SK-N-MC (cell line): ENCODE measurements around the gene SMAP1.

Experiments used
- DNase-seq: peaks from one replicate; pipeline ENCODE4 v3.0.0-alpha.2; 2011; ENCODE audit warnings: low read depth, low spot score
- H3K27ac ChIP-seq: fragments of 200-600 bp; sonication (generic); 2 replicates; pipeline ENCODE4 v1.5.1; 2016; ENCODE audit warnings: mixed run types
- H3K36me3 ChIP-seq: fragments of 200-600 bp; sonication (generic); 2 replicates; pipeline ENCODE4 v1.6.1; 2017; ENCODE audit warnings: antibody characterized with exemption, low read length, mixed read lengths; ENCODE audit not compliant: insufficient read depth
- H3K4me3 ChIP-seq: fragments of 200-600 bp; sonication (generic); 2 replicates; pipeline ENCODE4 v1.5.1; 2016
- H3K9ac ChIP-seq: fragments of 200-600 bp; sonication (generic); 2 replicates; pipeline ENCODE4 v1.8.0; 2017; ENCODE audit warnings: mixed run types, mixed read lengths; ENCODE audit not compliant: insufficient read length
- H3K9me3 ChIP-seq: fragments of 200-600 bp; sonication (generic); 2 replicates; pipeline ENCODE4 v1.6.1; 2017; ENCODE audit warnings: low read depth, mild to moderate bottlenecking, antibody characterized with exemption, low read length, moderate library complexity, mixed read lengths
- EZH2 ChIP-seq: fragments of 200-600 bp; sonication (generic); IDR thresholded peaks from one replicate; pipeline ENCODE4 v1.6.1; 2017; ENCODE audit warnings: antibody characterized with exemption
- FOXP2 ChIP-seq: optimal IDR thresholded peaks from 2 replicates; pipeline ENCODE3; 2011; ENCODE audit warnings: mild to moderate bottlenecking, moderate library complexity; ENCODE audit not compliant: insufficient read depth; ENCODE audit errors: extremely low read length, control extremely low read depth
- POLR2AphosphoS5 ChIP-seq: IDR thresholded peaks from 2 replicates; pipeline ENCODE4 v1.6.1; 2012; ENCODE audit warnings: mild to moderate bottlenecking, low read depth, low read length, borderline replicate concordance

Gene SMAP1

GRCh38 chr6:70693887-70694286 lies 26.2 kb downstream of the SMAP1 start:
- no peaks in the 10 kb centered on the region for H3K36me3 ChIP-seq
- H3K9me3 ChIP-seq, result no peaks in the 10 kb centered on the region; the same call in 1 of the 2 replicates

GRCh38 chr6:70694371-70694770 lies 26.7 kb downstream of the SMAP1 start:
- no peak for DNase-seq
- no peak for TF ChIP-seq EZH2
- no peak for TF ChIP-seq POLR2AphosphoS5
- TF ChIP-seq FOXP2, result no peak
- no peaks in the 10 kb centered on the region; the same call in 1 of the 2 replicates for H3K9me3 ChIP-seq

More at GRCh38 chr6:70693887-70694286, 26.2 kb downstream of the SMAP1 start:
- H3K4me3 ChIP-seq, result no peak overlapping the region
- H3K9ac ChIP-seq, result no peak overlapping the region
- no peak for DNase-seq
- no peak for TF ChIP-seq EZH2
- TF ChIP-seq POLR2AphosphoS5, result no peak
- no peak for TF ChIP-seq FOXP2
- no peak overlapping the region for H3K27ac ChIP-seq

GRCh38 chr6:70700922-70701876 lies 33.5 kb downstream of the SMAP1 start:
- H3K4me3 ChIP-seq, result no peak overlapping the region
- H3K27ac ChIP-seq, result no peak overlapping the region
- TF ChIP-seq FOXP2, result no peak
- TF ChIP-seq POLR2AphosphoS5, result no peak
- no peaks in the 10 kb centered on the region for H3K9me3 ChIP-seq
- H3K36me3 ChIP-seq, result no peaks in the 10 kb centered on the region
- no peak for DNase-seq
- no peak overlapping the region for H3K9ac ChIP-seq

More at GRCh38 chr6:70694371-70694770, 26.7 kb downstream of the SMAP1 start:
- Histone ChIP-seq H3K36me3 (no peaks in the 10 kb centered on the region), H3K27ac (no peak overlapping the region), H3K9ac (no peak overlapping the region), H3K4me3 (no peak overlapping the region)

DNA sequence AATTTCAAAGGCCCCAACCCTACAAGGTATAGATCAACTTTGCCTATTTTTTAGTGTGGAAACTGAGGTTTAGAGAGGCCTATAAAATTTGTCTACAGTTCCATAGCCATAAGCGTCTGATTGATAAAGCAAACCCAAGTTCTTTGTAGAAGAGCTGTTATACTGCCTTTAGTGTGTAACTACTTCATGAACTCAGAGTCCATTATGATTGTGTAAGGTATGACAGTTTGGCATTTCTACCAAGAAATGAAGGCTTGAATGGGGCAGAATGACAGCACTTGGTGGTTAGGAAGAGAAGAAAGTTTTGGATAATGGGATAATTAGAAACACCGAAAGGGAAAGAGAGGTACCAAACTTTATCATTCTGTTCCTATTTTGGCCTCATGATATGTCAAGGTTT lies 38.1 kb downstream of the SMAP1 start:
- Histone ChIP-seq H3K9me3 (0 out of 2 replicates have a peak, but pooled peaks cover 3% of the 10 kb centered on the region), H3K4me3 (no peak overlapping the region), H3K36me3 (no peaks in the 10 kb centered on the region), H3K27ac (no peak overlapping the region), H3K9ac (no peak overlapping the region)
- TF ChIP-seq FOXP2, result no peak
- no peak for DNase-seq

DNA sequence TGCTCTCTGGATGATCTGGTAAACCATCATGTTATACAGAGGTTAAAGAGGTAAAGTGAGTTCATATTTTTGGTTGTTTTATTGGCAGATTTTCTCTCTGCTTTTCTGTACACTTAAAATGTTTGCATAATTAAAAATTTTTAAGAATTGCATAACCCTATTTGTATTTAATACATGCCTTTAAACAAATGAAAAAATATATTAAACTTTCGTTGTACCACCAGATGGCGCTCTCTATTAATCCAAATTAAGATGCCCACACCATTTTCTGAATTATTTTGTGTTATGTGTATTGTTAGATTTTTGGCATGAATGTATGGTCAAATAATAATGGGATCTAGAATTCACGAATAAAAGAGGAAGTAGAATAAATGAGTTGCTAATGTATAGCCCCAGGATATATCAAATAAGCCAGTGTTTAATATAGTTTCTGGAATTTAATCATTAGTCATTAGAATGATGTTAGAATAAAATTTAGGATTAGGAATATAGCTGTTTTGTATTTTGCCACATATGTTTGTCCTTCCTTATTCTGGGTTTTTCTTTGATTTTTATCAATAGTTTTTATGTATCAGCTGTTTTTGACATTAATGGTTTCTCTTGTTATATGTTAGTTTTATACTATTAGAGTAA lies 38.9 kb downstream of the SMAP1 start:
- Histone ChIP-seq H3K36me3 (no peaks in the 10 kb centered on the region), H3K27ac (no peak overlapping the region), H3K9me3 (0 out of 2 replicates have a peak, but pooled peaks cover 3% of the 10 kb centered on the region), H3K4me3 (no peak overlapping the region), H3K9ac (no peak overlapping the region)
- TF ChIP-seq FOXP2 (no peak), POLR2AphosphoS5 (no peak), EZH2 (no peak)
- DNase-seq, result peak; percentile 59

DNA sequence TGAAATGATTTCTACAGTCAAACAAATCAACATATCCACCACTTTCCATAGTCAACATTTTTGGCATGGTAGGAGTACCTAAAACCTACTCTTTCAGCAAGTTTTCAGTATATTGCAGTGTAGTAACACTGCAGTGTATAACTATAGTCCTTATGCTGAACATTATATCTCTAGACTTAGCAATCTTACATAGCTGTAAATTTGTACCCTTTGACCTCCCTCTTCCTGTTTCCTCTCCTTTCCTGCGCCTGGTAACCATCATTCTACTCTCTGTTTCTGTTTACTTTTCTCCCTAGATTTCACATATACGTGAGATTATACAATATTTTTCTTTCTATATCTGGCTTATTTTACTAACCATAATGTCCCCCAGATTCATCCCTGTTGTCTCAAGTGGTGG lies 40.2 kb downstream of the SMAP1 start:
- TF ChIP-seq EZH2 (no peak), POLR2AphosphoS5 (no peak), FOXP2 (no peak)
- DNase-seq, result no peak
- no peak overlapping the region for H3K4me3 ChIP-seq
- H3K27ac ChIP-seq, result no peak overlapping the region
- H3K9ac ChIP-seq, result no peak overlapping the region
- 0 out of 2 replicates have a peak, but pooled peaks cover 3% of the 10 kb centered on the region for H3K9me3 ChIP-seq
- no peaks in the 10 kb centered on the region for H3K36me3 ChIP-seq

DNA sequence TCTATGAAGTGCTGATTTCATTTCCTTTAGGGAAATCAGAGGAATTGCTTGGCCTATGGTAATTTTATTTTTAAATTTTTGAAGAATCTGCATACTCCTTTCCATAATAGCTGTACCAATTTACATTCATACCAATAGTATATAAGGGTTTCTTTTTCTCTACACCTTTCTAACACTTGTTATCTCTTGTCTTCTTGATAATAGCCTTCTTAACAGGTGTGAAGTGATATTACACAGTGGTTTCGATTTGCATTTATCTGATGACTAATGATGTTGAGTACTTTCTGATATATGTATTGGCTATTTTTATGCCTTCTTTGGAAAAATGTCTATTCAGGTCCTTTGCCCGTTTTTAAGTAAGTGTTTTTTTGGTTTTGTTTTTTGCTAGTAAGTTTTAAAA lies 40.8 kb downstream of the SMAP1 start:
- no peak for TF ChIP-seq FOXP2
- TF ChIP-seq POLR2AphosphoS5, result no peak
- TF ChIP-seq EZH2, result no peak
- 0 out of 2 replicates have a peak, but pooled peaks cover 6% of the 10 kb centered on the region for H3K9me3 ChIP-seq
- DNase-seq, result no peak
- H3K9ac ChIP-seq, result no peak overlapping the region
- H3K27ac ChIP-seq, result no peak overlapping the region
- no peak overlapping the region for H3K4me3 ChIP-seq
- no peaks in the 10 kb centered on the region; the same call in 1 of the 2 replicates for H3K36me3 ChIP-seq

DNA sequence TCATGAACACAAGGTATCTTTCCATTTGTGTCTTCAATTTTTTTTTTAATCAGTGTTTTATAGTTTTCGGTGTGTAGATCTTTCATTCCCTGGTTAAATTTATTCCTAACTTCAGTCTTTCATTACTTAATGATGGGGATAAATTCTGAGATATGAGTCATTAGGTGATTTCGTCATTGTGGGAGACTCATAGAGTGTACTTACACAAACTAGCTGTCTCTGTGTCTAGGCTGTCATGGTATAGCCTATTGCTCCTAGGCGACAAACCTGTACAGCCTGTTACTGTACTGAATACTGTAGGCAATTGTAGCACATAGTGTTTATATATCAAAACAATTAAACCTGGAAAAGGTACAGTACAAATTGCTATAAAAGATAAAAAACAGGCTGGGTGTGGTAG lies 42.1 kb downstream of the SMAP1 start:
- H3K36me3 ChIP-seq, result no peaks in the 10 kb centered on the region; the same call in 1 of the 2 replicates
- H3K4me3 ChIP-seq, result no peak overlapping the region
- H3K9me3 ChIP-seq, result 0 out of 2 replicates have a peak, but pooled peaks cover 8% of the 10 kb centered on the region
- no peak overlapping the region for H3K9ac ChIP-seq
- no peak for TF ChIP-seq POLR2AphosphoS5
- no peak for TF ChIP-seq FOXP2
- no peak for TF ChIP-seq EZH2
- no peak for DNase-seq
- no peak overlapping the region for H3K27ac ChIP-seq
